ENCODE results near the gene SARS1.
"Not testable (repeated sequence)": the region's sequence is repeated elsewhere in the genome, so short reads cannot be mapped to it uniquely, and the experiment has no call there.

The SARS1 gene, protein sequence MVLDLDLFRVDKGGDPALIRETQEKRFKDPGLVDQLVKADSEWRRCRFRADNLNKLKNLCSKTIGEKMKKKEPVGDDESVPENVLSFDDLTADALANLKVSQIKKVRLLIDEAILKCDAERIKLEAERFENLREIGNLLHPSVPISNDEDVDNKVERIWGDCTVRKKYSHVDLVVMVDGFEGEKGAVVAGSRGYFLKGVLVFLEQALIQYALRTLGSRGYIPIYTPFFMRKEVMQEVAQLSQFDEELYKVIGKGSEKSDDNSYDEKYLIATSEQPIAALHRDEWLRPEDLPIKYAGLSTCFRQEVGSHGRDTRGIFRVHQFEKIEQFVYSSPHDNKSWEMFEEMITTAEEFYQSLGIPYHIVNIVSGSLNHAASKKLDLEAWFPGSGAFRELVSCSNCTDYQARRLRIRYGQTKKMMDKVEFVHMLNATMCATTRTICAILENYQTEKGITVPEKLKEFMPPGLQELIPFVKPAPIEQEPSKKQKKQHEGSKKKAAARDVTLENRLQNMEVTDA

DNA sequence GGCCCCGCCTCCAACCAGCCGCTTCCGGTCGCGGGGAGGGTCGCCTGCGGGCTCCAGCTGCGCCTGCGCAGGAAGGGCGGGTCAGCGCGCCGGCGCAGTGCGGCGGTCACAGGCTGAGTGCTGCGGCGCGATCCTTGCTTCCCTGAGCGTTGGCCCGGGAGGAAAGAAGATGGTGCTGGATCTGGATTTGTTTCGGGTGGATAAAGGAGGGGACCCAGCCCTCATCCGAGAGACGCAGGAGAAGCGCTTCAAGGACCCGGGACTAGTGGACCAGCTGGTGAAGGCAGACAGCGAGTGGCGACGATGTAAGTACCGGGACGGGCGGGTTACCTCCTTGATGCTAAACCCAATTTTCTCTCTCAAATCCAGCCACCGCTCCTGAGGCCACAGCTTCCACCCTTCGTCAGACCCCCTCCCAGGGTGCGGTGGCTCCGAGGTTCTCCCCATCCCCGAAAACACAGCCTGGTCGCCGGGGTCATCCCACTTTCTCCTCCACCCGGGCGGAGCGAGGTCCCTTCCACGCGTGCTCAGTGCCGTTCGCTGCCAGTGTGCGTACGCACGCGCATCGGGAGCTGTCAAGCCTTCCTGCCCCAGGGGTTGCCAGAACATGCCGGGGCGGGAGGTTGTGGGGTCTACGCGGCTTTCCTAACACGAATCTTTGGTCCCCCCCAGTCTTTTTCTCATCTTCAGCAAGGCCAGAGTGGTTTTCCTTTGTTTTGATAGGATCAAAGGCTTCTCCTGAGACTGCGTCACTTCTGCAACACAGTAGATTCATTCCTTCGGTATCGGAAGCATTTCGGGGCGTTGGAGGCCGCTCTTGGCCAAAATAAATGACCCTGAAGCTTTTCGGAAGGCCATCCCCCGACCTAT is at the start of gene SARS1:
SARS1 (plus strand) TSS at position 95 of the 870 bp plus-strand sequence; CDS start at position 170, 75 bp downstream.
- Histone ChIP-seq H3K9ac (peak within 1 kb of the TSS; percentile 88), H3K4me1 (peaks cover 45% of the 10 kb centered on the region), H3K9me3 (no peaks in the 10 kb centered on the region; the same call in 1 of the 2 replicates), H3K27me3 (no peaks in the 10 kb centered on the region), H3K36me3 (peaks cover 27% of the 10 kb centered on the region), H4K20me1 (peaks cover 52% of the 10 kb centered on the region), H3K4me3 (peak within 1 kb of the TSS; percentile 92), H3K27ac (peak within 1 kb of the TSS; percentile 79), H3K4me2 (peak within 1 kb of the TSS; percentile 78)
- TF ChIP-seq Cebpa-rat (IDR thresholded peaks at IDR 0.05): no peak

DNA sequence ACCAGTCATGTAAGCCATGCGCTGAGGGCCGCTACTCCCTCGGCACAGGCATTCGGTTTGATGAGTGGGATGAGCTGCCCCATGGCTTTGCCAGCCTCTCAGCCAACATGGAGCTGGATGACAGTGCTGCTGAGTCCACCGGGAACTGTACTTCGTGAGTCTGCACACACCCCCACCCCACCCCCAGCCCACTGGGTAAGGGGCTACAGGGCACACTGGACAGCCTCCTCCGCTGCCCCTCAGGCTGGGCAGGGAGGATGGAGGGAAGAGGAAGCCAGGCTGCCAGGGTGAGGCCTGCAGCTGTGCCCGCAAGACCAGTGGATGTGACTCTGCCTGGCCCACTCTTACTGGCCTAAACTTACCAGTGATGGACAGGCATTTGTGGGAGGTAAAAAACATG is 49.2 kb upstream of the SARS1 start:
- H3K36me3 ChIP-seq: no peaks in the 10 kb centered on the region
- no peak for TF ChIP-seq Cebpa-rat (IDR thresholded peaks at IDR 0.05)
- H3K27ac ChIP-seq: no peak overlapping the region
- no peak overlapping the region for H3K4me3 ChIP-seq
- H3K9me3 ChIP-seq: no peaks in the 10 kb centered on the region
- no peaks in the 10 kb centered on the region for H4K20me1 ChIP-seq
- H3K9ac ChIP-seq: no peak overlapping the region
- H3K4me2 ChIP-seq: no peak overlapping the region
- no peaks in the 10 kb centered on the region for H3K27me3 ChIP-seq
- H3K4me1 ChIP-seq: peaks cover 37% of the 10 kb centered on the region

DNA sequence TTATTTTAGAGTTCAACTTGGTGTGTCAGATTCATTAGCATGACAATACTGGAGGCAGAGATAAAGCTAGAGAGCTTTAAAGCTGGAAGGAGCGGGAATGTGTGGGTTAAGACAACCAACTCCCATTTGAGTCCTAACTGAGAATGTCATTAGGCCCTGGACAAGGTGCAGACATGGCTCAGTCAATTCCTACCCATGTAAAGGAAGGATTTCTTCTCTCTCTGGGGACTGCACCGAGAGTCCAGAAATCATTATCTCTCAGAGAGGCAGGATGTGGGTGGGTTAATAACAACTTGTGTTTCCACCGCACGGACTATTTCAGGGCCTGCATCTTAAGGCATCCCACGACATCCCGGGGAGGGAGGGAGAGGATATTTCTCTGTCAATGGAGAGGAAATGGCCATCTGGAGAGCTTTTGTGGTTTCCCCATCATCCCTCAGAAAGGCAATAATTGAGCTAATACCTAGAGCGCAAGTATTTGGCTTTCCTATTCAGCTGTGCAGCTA is 46.7 kb upstream of the SARS1 start:
- Histone ChIP-seq H3K27ac (no peak overlapping the region), H3K9ac (no peak overlapping the region), H3K4me2 (peak overlapping the region; percentile 80)

DNA sequence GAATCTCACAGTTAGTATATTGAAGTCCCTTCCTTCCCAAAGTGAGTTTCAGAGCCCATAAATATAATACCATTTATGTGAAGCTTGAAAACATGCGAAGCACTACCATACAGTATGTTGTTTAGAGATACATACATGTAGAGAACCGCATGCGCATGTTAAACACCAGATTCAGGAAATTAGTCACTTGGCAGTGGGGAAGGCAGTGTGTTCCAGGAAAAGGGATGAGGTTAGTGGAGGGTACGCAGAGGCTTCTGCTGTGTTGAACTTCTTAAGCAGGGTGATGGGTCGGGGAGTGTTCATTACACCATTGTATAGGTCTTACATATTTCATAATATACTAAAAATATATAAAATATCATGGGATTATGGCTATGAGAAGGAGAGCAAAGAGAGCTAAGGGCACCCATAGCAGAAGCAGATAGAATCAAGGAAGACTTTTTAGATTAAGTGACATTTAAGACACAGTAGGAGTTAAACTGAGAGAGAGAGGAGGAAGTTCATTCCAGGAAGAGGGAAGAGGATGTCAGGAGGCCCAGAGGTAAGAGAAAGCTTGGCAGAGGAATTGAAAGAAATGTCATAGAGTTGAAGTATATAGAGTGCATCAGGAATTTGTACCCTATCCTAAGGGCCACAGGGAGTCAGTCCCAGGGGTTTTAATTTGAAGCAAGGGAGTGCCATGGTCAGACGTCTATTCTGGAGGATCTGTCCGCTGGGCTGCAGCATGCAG is 43.5 kb upstream of the SARS1 start:
- Histone ChIP-seq H3K9ac (no peak overlapping the region), H3K27ac (no peak overlapping the region), H3K9me3 (no peaks in the 10 kb centered on the region), H3K4me2 (no peak overlapping the region), H3K4me3 (no peak overlapping the region), H3K4me1 (peaks cover 23% of the 10 kb centered on the region), H3K27me3 (no peaks in the 10 kb centered on the region), H3K36me3 (no peaks in the 10 kb centered on the region), H4K20me1 (no peaks in the 10 kb centered on the region)
- TF ChIP-seq Cebpa-rat (IDR thresholded peaks at IDR 0.05): no peak

More for the DNA sequence above, 46.7 kb upstream of the SARS1 start:
- H3K27me3 ChIP-seq: no peaks in the 10 kb centered on the region
- TF ChIP-seq Cebpa-rat (IDR thresholded peaks at IDR 0.05): no peak
- no peaks in the 10 kb centered on the region for H3K9me3 ChIP-seq
- H4K20me1 ChIP-seq: no peaks in the 10 kb centered on the region
- H3K36me3 ChIP-seq: no peaks in the 10 kb centered on the region
- H3K4me3 ChIP-seq: no peak overlapping the region
- H3K4me1 ChIP-seq: peaks cover 31% of the 10 kb centered on the region

DNA sequence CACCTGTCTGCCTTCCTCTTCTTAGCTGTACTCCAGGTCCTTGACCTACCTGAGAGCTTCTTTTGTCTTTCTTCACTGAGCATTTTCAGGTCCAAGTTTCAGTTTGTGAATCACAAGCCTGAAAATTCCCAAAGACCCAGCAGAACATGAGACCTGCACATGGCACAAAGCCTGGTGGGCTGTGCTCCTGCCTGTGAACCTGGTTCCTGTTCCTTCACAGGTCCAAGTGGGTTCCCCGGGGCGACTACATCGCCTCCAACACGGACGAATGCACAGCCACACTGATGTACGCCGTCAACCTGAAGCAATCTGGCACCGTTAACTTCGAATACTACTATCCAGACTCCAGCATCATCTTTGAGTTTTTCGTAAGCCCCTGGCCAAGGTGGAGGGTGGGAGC is 42.1 kb upstream of the SARS1 start:
- H3K9ac ChIP-seq: no peak overlapping the region
- no peaks in the 10 kb centered on the region for H3K36me3 ChIP-seq
- TF ChIP-seq Cebpa-rat (IDR thresholded peaks at IDR 0.05): no peak
- peaks cover 20% of the 10 kb centered on the region for H3K4me1 ChIP-seq
- H4K20me1 ChIP-seq: no peaks in the 10 kb centered on the region
- no peak overlapping the region for H3K4me2 ChIP-seq
- H3K4me3 ChIP-seq: no peak overlapping the region
- no peak overlapping the region for H3K27ac ChIP-seq
- H3K27me3 ChIP-seq: no peaks in the 10 kb centered on the region
- no peaks in the 10 kb centered on the region for H3K9me3 ChIP-seq

DNA sequence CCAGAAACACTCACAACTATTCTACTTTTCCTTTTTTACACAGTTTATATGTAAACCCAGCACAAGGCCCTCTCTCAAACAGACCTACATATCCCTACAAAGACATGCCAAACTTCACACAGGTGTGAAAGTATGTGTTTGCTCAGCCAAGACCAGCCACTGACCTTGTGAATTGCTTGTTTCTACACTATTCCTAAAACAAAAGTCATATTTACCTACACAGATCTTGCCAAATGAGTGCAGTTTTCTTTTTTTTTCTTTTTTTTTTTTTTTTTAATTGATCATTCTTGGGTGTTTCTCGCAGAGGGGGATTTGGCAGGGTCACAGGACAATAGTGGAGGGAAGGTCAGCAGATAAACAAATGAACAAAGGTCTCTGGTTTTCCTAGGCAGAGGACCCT is 37.4 kb upstream of the SARS1 start:
- H3K4me2 ChIP-seq, H3K27me3 ChIP-seq, H4K20me1 ChIP-seq, H3K4me3 ChIP-seq, H3K36me3 ChIP-seq, H3K9me3 ChIP-seq, H3K9ac ChIP-seq, H3K4me1 ChIP-seq, H3K27ac ChIP-seq: not testable (repeated sequence)

DNA sequence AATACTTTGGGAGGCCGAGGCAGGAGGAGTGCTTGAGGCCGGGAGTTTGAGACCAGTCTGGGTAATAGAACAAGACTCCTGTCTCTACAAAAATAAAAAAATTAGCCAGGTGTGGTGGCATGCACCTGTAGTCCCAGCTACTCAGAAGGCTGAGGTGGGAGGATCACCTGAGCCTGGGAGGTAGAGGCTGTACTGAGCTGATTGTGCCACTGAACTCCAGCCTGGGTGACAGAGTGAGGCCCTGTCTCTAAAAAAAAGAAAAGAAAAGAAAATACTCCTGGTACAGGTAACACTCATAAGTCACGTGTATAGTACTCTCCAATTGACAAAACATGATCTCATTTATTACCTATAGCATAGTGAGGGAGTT is 33.0 kb upstream of the SARS1 start:
- not testable (repeated sequence) for H3K9ac ChIP-seq, H3K4me3 ChIP-seq, H3K4me1 ChIP-seq, H3K9me3 ChIP-seq, H4K20me1 ChIP-seq, H3K27me3 ChIP-seq, H3K27ac ChIP-seq, H3K4me2 ChIP-seq, H3K36me3 ChIP-seq

DNA sequence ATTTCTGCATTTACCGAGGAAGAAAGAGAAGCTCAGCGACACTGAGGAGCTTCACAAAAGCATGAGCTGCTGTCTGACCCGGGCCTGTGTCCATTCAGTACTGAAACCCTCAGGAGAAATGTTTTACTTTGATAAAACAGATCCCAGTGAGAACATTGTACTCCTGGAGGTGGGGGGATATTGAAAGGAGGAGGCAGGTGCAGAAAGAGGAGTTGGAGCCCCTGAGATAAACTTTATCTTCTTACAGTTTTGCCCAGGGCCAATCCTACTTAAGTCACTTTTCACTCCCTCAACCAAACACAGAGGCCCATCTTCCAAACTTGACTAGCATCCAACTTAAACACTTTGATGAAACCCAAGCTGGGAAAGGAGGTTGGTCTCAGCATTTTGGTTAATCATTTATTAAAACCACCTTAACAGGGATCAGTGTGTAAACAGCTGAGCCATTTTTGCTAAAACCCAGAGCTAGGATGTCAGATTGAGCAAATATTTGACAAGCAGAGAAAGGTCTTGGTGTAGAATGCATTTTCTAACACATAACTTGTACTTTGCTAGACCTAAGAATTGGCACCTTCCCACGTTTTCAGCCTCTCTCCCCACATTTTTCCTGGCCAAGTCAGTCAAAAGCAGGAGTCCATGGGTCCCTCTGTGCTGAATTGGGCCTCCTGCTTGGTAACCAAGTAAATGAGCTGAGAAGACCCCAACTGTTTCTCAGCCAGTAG is 32.5 kb upstream of the SARS1 start:
- no peak overlapping the region for H3K27ac ChIP-seq

DNA sequence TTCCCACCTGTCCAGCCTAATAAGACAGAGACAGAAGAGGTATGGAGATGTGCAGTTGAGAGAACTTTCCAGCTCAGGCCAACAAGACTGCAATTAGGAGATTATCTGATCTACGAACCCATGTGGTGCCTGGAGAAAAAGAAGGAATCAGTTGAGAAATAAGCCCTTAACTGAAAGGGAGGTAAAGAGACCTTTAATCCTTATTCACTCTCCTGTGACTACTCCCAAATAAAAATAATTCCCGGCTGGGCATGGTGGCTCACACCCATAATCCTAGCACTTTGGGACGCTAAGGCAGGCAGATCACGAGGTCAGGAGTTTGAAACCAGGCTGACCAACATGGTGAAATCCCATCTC is 31.9 kb upstream of the SARS1 start:
- Histone ChIP-seq H3K9ac (no peak overlapping the region), H3K36me3 (no peaks in the 10 kb centered on the region), H3K4me1 (no peaks in the 10 kb centered on the region), H3K4me3 (no peak overlapping the region), H3K27me3 (no peaks in the 10 kb centered on the region), H3K9me3 (peaks cover 4% of the 10 kb centered on the region; the same call in 1 of the 2 replicates), H3K4me2 (no peak overlapping the region), H4K20me1 (no peaks in the 10 kb centered on the region), H3K27ac (no peak overlapping the region)
- TF ChIP-seq Cebpa-rat (IDR thresholded peaks at IDR 0.05): no peak

More for the DNA sequence above, 32.5 kb upstream of the SARS1 start:
- Histone ChIP-seq H3K9me3 (peaks cover 4% of the 10 kb centered on the region; the same call in 1 of the 2 replicates), H3K4me3 (no peak overlapping the region), H3K4me1 (no peaks in the 10 kb centered on the region), H3K27me3 (no peaks in the 10 kb centered on the region), H4K20me1 (no peaks in the 10 kb centered on the region), H3K4me2 (no peak overlapping the region), H3K36me3 (no peaks in the 10 kb centered on the region), H3K9ac (no peak overlapping the region)
- TF ChIP-seq Cebpa-rat (IDR thresholded peaks at IDR 0.05): no peak

All from BLaER1 (cell line).